ENCODE results near the gene PLEKHH2. TPM values are rescaled to one million over a fixed set of nuclear protein-coding genes. Genes with fewer than 3 reads are reported as not detected.

Gene PLEKHH2
- total and polyA plus RNA-seq, 11 donors, result 0.10 to 6.5 (median 1.2) TPM

DNA sequence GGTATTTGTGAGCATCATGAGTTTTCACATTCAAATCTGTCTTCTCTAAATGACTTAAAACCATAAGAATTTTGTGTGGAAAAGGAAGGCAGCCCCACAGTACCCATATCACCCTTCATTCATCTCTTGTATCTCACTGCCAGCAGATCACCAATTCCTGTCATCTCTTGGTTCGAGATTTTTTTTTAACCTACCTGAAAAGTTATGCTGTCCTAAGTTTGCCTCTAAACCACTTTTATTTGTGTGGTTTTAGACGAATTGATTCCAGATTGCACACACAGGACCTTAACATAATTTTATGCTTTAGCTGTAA, 169.6 kb downstream of the PLEKHH2 start:
- no peak for ATAC-seq
- no peak overlapping the region for H3K4me3 ChIP-seq
- H3K4me1 ChIP-seq, result no peaks in the 10 kb centered on the region
- no peak for TF ChIP-seq POLR2A (IDR thresholded peaks at IDR 0.05)
- TF ChIP-seq, protein P1, sequence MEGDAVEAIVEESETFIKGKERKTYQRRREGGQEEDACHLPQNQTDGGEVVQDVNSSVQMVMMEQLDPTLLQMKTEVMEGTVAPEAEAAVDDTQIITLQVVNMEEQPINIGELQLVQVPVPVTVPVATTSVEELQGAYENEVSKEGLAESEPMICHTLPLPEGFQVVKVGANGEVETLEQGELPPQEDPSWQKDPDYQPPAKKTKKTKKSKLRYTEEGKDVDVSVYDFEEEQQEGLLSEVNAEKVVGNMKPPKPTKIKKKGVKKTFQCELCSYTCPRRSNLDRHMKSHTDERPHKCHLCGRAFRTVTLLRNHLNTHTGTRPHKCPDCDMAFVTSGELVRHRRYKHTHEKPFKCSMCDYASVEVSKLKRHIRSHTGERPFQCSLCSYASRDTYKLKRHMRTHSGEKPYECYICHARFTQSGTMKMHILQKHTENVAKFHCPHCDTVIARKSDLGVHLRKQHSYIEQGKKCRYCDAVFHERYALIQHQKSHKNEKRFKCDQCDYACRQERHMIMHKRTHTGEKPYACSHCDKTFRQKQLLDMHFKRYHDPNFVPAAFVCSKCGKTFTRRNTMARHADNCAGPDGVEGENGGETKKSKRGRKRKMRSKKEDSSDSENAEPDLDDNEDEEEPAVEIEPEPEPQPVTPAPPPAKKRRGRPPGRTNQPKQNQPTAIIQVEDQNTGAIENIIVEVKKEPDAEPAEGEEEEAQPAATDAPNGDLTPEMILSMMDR (IDR thresholded peaks at IDR 0.05), result no peak
- no peaks in the 10 kb centered on the region for H3K9me3 ChIP-seq
- intact Hi-C loops (cut with DNase I), result no loop called here
- DNase-seq, result no peak
- H3K27ac ChIP-seq, result no peak overlapping the region
- no peaks in the 10 kb centered on the region for H3K27me3 ChIP-seq
- 83 to 93% (median 90%) methylated on average over 2 of the region's 2 CpGs for WGBS, 4 donors
- peaks cover 0 to 93% (median 22%) of the 10 kb centered on the region in 9 donors for H3K36me3 ChIP-seq

DNA sequence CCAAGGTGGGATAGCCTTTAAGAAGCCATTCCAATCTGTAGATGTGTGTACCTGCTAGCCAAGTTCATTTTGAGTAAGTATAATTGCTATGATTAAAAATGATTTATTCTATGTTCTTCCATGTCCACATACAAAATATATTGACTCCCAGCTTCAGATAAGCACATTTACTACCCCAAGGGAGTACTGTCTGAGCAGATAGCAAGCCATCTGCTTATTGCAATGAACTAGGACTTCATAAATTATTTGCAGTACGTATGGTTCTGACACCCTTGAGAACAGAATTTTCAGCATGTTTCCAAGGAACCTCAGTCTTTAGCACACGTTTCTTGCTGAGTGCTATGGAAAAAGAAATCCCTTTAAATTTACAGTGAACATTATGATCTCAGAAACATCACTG, 173.4 kb downstream of the PLEKHH2 start:
- ATAC-seq (no peak), DNase-seq (no peak)
- H3K27ac ChIP-seq, result no peak overlapping the region
- H3K27me3 ChIP-seq, result no peaks in the 10 kb centered on the region
- intact Hi-C loops (cut with DNase I), result no loop called here
- WGBS, 4 donors, result 64 to 80% (median 74%) methylated on average over 2 of the region's 2 CpGs
- no peak overlapping the region for H3K4me3 ChIP-seq
- H3K9me3 ChIP-seq, result no peaks in the 10 kb centered on the region
- TF ChIP-seq, protein P1 (IDR thresholded peaks at IDR 0.05), result no peak
- TF ChIP-seq POLR2A (IDR thresholded peaks at IDR 0.05), result no peak
- H3K4me1 ChIP-seq, result no peaks in the 10 kb centered on the region
- H3K36me3 ChIP-seq, result peaks cover 0 to 76% (median 16%) of the 10 kb centered on the region in 9 donors

DNA sequence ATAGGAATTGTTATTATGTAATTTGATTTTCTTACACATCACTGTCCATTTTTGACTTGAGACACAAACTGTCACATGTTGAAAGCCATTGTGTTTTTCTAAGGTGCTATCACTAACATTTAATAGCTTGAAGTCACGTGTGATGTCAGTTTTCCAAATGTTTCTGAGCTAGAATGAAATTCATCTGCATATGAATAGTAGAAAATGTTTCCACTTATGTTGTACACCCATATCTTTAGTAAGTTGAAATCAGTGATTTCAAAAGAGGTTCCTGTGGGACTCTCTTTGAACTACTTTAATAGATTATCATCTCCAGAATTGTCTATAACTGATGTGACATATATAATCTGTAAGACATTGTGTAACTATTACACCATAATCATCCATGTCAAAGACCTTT, 173.8 kb downstream of the PLEKHH2 start:
- peaks cover 0 to 71% (median 13%) of the 10 kb centered on the region in 9 donors for H3K36me3 ChIP-seq
- no peak overlapping the region for H3K27ac ChIP-seq
- H3K27me3 ChIP-seq, result no peaks in the 10 kb centered on the region
- 85 to 90% (median 85%) methylated on average over 1 of the region's 1 CpG for WGBS, 4 donors
- intact Hi-C loops (cut with DNase I), result no loop called here
- no peak overlapping the region for H3K4me3 ChIP-seq
- H3K4me1 ChIP-seq, result no peaks in the 10 kb centered on the region
- no peak for ATAC-seq
- H3K9me3 ChIP-seq, result no peaks in the 10 kb centered on the region
- no peak for TF ChIP-seq POLR2A (IDR thresholded peaks at IDR 0.05)
- TF ChIP-seq, protein P1 (IDR thresholded peaks at IDR 0.05), result no peak
- DNase-seq, result no peak

DNA sequence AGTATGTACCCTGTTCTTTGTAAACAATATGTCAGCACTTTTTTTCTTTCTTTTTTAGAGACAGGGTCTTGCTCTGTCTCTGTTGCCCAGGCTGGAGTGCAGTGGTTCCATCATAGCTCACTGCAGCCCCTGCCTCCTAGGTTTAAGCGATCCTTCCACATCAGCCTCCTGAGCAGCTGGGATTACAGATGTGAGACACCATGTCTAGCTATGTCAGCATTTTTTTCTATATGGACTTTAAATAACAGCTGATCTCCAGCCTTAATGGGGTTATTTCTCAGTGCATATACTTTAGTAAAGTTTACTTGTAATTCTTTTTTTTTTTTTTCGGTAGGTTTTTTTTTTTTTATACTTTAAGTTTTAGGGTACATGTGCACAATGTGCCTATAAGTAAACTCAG, 174.9 kb downstream of the PLEKHH2 start:
- Histone ChIP-seq H3K27me3 (no peaks in the 10 kb centered on the region), H3K27ac (no peak overlapping the region), H3K9me3 (no peaks in the 10 kb centered on the region), H3K4me3 (no peak overlapping the region), H3K36me3 (peaks cover 0 to 60% (median 13%) of the 10 kb centered on the region in 9 donors), H3K4me1 (no peaks in the 10 kb centered on the region)
- DNase-seq, result no peak
- no peak for ATAC-seq
- WGBS, 4 donors, result 75 to 93% (median 89%) methylated on average over 2 of the region's 2 CpGs
- intact Hi-C loops (cut with DNase I), result no loop called here
- TF ChIP-seq POLR2A (IDR thresholded peaks at IDR 0.05), result no peak
- TF ChIP-seq, protein P1 (IDR thresholded peaks at IDR 0.05), result no peak
